Measurements from ENCODE around the gene KLHL21. TPM values are rescaled to one million over a fixed set of nuclear protein-coding genes. Genes with fewer than 3 reads are reported as not detected.
A peak's percentile ranks its signal among the peaks of the same experiment; 100 is the strongest.

The KLHL21 gene
- total and polyA plus RNA-seq, 9 of the 15 experiments (the other 6 are each of a cell fraction or from before 2014, with no cell fraction given): 2.1 to 42.1 (median 17.5) TPM

GRCh38 chr1:6624710-6625583 lies 22.3 kb upstream of the KLHL21 start, which contains the start of gene THAP3 (continued):
- TF ChIP-seq TOE1 (IDR thresholded peaks at IDR 0.05; ENCODE audit: borderline replicate concordance): peak; percentile 70; the same call in 1 of the 2 replicates
- peak; percentile 25; the same call in 1 of the 2 replicates for TF ChIP-seq TOE1 (CRISPR knock-in tag; IDR thresholded peaks at IDR 0.05; ENCODE audit: borderline replicate concordance, low read depth)
- no peak for TF ChIP-seq HNRNPUL1 (IDR thresholded peaks at IDR 0.05; ENCODE audit: low read length)
- no peak for TF ChIP-seq NFYB (IDR thresholded peaks at IDR 0.05; ENCODE audit: extremely low read depth, insufficient read length)
- no peak for TF ChIP-seq ZNF23 (CRISPR knock-in tag; IDR thresholded peaks at IDR 0.05)
- no peak for TF ChIP-seq ZNF75A (CRISPR knock-in tag; IDR thresholded peaks at IDR 0.05)
- TF ChIP-seq ZNF24 (IDR thresholded peaks at IDR 0.05): no peak
- TF ChIP-seq HMG20B (CRISPR knock-in tag; IDR thresholded peaks at IDR 0.05): no peak
- TF ChIP-seq ZNF507 (tag; conservative IDR thresholded peaks at IDR 0.05): no peak
- no peak for TF ChIP-seq ZNF717 (CRISPR knock-in tag; IDR thresholded peaks at IDR 0.05)
- no peak for TF ChIP-seq NFE2L1 (tag; IDR thresholded peaks at IDR 0.05; ENCODE audit: borderline replicate concordance, low read depth)
- no peak for TF ChIP-seq ASH1L (IDR thresholded peaks at IDR 0.05; ENCODE audit: borderline replicate concordance, low read depth, partially characterized antibody)
- no peak for TF ChIP-seq CEBPB (tag; IDR thresholded peaks at IDR 0.05)
- no peak for TF ChIP-seq ZNF780A (CRISPR knock-in tag; IDR thresholded peaks at IDR 0.05)
- TF ChIP-seq U2AF2 (optimal IDR thresholded peaks at IDR 0.05; ENCODE audit: low read depth, low read length): no peak
- no peak for TF ChIP-seq CHD1 (IDR thresholded peaks at IDR 0.05; ENCODE audit: low read length)
- TF ChIP-seq ZNF354B (CRISPR knock-in tag; IDR thresholded peaks at IDR 0.05): no peak
- no peak for TF ChIP-seq NFATC3 (IDR thresholded peaks at IDR 0.05)
- no peak for TF ChIP-seq KLF16 (IDR thresholded peaks at IDR 0.05)
- peak; percentile 55 for TF ChIP-seq SOX6 (IDR thresholded peaks at IDR 0.05)
- TF ChIP-seq PTRF (tag; IDR thresholded peaks at IDR 0.05): no peak
- TF ChIP-seq USF2 (CRISPR knock-in tag; IDR thresholded peaks at IDR 0.05): no peak
- no peak for TF ChIP-seq BRCA1 (IDR thresholded peaks at IDR 0.05)
- no peak for TF ChIP-seq BRCA1 (CRISPR knock-in tag; IDR thresholded peaks at IDR 0.05)
- TF ChIP-seq STAT5A (IDR thresholded peaks at IDR 0.05; ENCODE audit: borderline replicate concordance, low read length): no peak
- no peak; the same call in 1 of the 2 replicates for TF ChIP-seq FOXP4 (CRISPR knock-in tag; IDR thresholded peaks at IDR 0.05; ENCODE audit: borderline replicate concordance)
- peak; percentile 26 for TF ChIP-seq TAF1 (IDR thresholded peaks at IDR 0.05; ENCODE audit: control insufficient read depth, extremely low read depth, insufficient read depth, low read length, severe bottlenecking)
